AG09319 (cell line): ENCODE data around the gene SH3GL2.

Experiments used
- DNase-seq: peaks from one replicate; pipeline ENCODE4 v3.0.0-alpha.2; 2010; ENCODE audit warnings: low read depth; ENCODE audit errors: extremely low read depth
- CTCF ChIP-seq: IDR thresholded peaks from 2 replicates; pipeline ENCODE4 v1.5.1; 2011; ENCODE audit warnings: low read depth, mild to moderate bottlenecking, inconsistent platforms, low read length, moderate library complexity

The SH3GL2 gene

GRCh38 chr9:17795744-17796143 is 216.9 kb downstream of the SH3GL2 start:
- no peak for DNase-seq
- TF ChIP-seq CTCF: no peak

- no peak for DNase-seq
- no peak for TF ChIP-seq CTCF
Observed at GRCh38 chr9:17799369-17799768, 220.5 kb downstream of the SH3GL2 start.

DNA sequence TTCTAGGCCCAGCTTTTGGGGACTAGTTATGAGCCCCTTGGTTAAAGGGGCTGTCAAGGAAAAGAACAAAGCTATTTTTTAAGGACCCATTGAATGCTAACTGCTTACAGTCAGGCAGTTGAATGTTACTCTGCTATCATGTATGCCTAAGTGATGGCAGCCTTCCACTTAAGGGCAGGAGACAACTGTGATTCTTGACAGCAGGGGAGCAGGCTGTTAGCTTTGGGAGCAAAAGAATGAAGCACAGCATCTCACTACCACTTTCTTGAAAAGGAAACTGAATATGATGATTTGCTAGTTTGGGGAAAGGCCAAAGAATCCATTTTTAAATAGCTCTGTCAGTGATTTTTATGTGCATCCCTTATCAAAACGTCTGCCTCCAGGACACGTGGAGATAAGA is 221.6 kb downstream of the SH3GL2 start:
- no peak for TF ChIP-seq CTCF
- DNase-seq: no peak

GRCh38 chr9:17802249-17802857 is 223.5 kb downstream of the SH3GL2 start:
- peak; percentile 52 for TF ChIP-seq CTCF
- DNase-seq: no peak

DNA sequence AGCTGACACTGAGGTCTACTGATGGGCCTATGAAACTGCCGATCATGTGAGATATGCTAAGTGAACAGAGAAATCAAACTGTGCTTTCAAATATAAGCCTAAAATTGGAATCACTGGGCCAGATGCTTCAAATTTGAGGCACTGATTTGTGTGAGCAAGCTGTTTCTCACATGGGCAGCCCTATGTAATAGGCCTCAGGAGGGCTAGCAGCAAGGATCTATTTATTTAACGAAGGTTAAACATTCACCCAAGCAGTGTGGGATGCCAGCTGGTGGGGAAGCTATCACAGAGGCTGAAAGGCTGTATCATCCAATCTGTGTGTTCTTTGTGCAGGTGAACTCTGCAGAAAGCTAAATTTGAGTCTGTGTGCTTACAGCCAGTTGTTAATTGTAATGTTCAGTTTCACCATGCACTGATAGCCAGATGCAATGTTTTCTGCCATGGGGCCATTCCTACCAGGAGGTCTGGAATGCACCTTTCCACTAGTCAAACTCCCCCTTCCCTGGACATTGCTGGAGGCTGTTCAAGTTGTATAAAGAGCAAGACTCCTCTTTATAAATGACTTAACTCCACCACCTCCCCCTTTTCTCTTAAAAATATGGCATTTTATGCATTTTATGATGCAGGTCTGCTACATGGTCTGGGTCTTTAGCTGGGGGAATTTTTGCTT is 228.9 kb downstream of the SH3GL2 start:
- TF ChIP-seq CTCF: no peak
- no peak for DNase-seq

DNA sequence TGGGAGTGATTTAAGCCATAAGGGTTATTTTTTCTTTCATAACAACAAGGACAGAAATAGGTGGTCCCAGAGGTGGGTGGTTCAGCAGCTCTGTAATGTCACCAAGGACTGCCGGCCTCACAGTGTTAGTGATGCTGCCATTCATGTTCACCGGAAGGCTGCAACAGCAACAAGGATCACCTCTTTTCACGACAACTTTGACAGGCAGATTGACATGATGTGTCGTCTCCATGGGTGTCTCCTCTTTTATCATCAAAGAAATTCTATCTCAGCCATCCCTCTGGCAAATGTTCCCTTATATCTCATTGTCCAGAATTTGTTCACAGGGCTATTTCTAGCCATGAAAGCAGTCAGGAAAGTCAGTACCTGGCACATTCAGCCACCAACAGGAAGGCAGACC is 231.5 kb downstream of the SH3GL2 start:
- TF ChIP-seq CTCF: no peak
- DNase-seq: no peak

- peak; percentile 88 for TF ChIP-seq CTCF
- peak; percentile 23 for DNase-seq
Observed at GRCh38 chr9:17810728-17811571, 232.1 kb downstream of the SH3GL2 start.
